Endodermal cell (in vitro differentiated cells): ENCODE measurements around the gene EMILIN2. TPM values are rescaled to one million over a fixed set of nuclear protein-coding genes. Genes with fewer than 3 reads are reported as not detected.
A peak's percentile ranks its signal among the peaks of the same experiment; 100 is the strongest.

Experiments
- DNase-seq: peaks from one replicate; pipeline ENCODE4 v3.0.0-alpha.2; 2017
- H3K27ac ChIP-seq: 2 replicates; pipeline ENCODE4 v1.5.1; 2013; ENCODE audit warnings: mild to moderate bottlenecking, low read depth, low read length, moderate library complexity
- H3K27me3 ChIP-seq: 2 replicates; pipeline ENCODE4 v1.6.1; 2013; ENCODE audit warnings: mild to moderate bottlenecking, low read length, moderate library complexity; ENCODE audit not compliant: insufficient read depth, control insufficient read depth, poor library complexity, severe bottlenecking
- H3K36me3 ChIP-seq: 2 replicates; pipeline ENCODE4 v1.7.0; 2013; ENCODE audit warnings: mild to moderate bottlenecking, low read length, moderate library complexity; ENCODE audit not compliant: control insufficient read depth, insufficient read depth
- H3K4me1 ChIP-seq: one replicate; pipeline ENCODE4 v1.7.0; 2013; ENCODE audit warnings: low read length; ENCODE audit not compliant: control insufficient read depth, insufficient read depth
- H3K4me3 ChIP-seq: 2 replicates; pipeline ENCODE4 v1.5.1; 2013; ENCODE audit warnings: mild to moderate bottlenecking, low read length, moderate library complexity
- H3K9ac ChIP-seq: 2 replicates; pipeline ENCODE4 v1.6.1; 2013; ENCODE audit warnings: mild to moderate bottlenecking, low read length, moderate library complexity; ENCODE audit not compliant: poor library complexity, severe bottlenecking; ENCODE audit errors: extremely low read depth
- H3K9me3 ChIP-seq: 2 replicates; pipeline ENCODE4 v1.6.1; 2013; ENCODE audit warnings: mild to moderate bottlenecking, low read length, moderate library complexity; ENCODE audit not compliant: control insufficient read depth
- H3K27ac Mint-ChIP-seq: 2 replicates; pipeline ENCODE4 v1.8.0; 2020; ENCODE audit warnings: mixed read lengths
- H3K27me3 Mint-ChIP-seq: 2 replicates; pipeline ENCODE4 v1.8.0; 2021; ENCODE audit warnings: mild to moderate bottlenecking, mixed read lengths; ENCODE audit not compliant: insufficient read depth
- H3K36me3 Mint-ChIP-seq: 2 replicates; pipeline ENCODE4 v1.8.0; 2020; ENCODE audit warnings: low read depth, mixed read lengths
- H3K4me1 Mint-ChIP-seq: 2 replicates; pipeline ENCODE4 v1.8.0; 2020; ENCODE audit warnings: mixed read lengths
- H3K4me3 Mint-ChIP-seq: 2 replicates; pipeline ENCODE4 v1.8.0; 2020; ENCODE audit warnings: mild to moderate bottlenecking, moderate library complexity, mixed read lengths
- H3K9me3 Mint-ChIP-seq: 2 replicates; pipeline ENCODE4 v1.8.0; 2020; ENCODE audit warnings: mild to moderate bottlenecking, mixed read lengths
- WGBS, 2 experiments: methylation state at CpG; one replicate each; pipeline versions ENCODE4 v1.1.5 to v1.1.7; 2013; ENCODE audit warnings: missing lambda C conversion rate in 2 of 2, mixed read lengths in 1 of 2; ENCODE audit not compliant: insufficient coverage in 1 of 2, insufficient read length in 1 of 2; 5-methylcytosine and 5-hydroxymethylcytosine counted together
- total RNA-seq, 2 donors: library from RNA; stranded (reverse); fragmentation: NEBNext Ultra II Directional in 1 of 2; extraction: Animal tissue kit (Norgen Biotek cat#: 25700) in 1 of 2; gene quantifications; 2 replicates in 1 of 2; 3 replicates in 1 of 2; pipeline ENCODE4 v1.2.1, GENCODE V29; 2021
- TF ChIP-seq, protein P1 (sequence below): fragments of 200-600 bp; sonication (generic); conservative IDR thresholded peaks from 2 replicates; pipeline ENCODE4 v1.5.0; 2021; ENCODE audit warnings: antibody characterized with exemption, mild to moderate bottlenecking

The EMILIN2 gene
- total RNA-seq, 2 donors from 2014 or later: 14.2 to 16.8 TPM

DNA sequence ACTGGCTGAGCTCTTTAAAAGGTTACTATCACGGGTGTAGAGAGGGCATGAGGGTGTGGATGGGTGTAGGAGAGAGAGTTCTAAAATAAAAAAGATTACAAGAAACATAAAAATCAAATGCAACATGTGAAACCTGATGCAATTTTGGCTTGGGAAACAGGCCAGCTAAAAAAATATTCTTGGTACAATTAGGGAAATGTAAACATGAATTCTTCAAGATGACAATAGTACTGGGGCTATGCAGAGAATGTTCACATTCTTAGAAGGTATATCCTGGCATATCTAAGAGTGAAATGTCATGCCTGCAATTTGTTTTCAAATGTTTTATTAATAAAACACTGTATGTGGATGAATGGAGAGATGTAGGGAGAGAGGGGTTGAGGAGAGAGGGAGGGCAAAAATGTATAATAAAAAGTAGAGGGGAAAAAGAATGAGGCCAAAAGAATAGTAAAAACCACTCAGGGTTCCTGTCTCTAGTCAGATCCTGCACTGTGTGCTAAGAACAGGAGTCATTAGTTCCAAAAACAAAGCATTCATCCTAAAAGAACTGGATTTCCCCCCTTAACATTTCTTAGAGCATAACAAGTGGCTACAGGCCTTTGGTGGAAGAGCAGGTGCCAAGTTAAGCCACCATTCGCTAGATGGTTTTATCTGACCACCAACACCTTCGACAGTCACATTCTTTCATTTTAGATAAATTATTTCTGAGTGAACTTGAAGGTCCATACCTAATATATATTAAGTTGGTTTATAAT, 88.8 kb downstream of the EMILIN2 start:
- H3K4me3 Mint-ChIP-seq: no peak overlapping the region
- H3K27me3 Mint-ChIP-seq: no peaks in the 10 kb centered on the region
- H3K4me1 Mint-ChIP-seq: peaks cover 15% of the 10 kb centered on the region
- TF ChIP-seq, protein P1, sequence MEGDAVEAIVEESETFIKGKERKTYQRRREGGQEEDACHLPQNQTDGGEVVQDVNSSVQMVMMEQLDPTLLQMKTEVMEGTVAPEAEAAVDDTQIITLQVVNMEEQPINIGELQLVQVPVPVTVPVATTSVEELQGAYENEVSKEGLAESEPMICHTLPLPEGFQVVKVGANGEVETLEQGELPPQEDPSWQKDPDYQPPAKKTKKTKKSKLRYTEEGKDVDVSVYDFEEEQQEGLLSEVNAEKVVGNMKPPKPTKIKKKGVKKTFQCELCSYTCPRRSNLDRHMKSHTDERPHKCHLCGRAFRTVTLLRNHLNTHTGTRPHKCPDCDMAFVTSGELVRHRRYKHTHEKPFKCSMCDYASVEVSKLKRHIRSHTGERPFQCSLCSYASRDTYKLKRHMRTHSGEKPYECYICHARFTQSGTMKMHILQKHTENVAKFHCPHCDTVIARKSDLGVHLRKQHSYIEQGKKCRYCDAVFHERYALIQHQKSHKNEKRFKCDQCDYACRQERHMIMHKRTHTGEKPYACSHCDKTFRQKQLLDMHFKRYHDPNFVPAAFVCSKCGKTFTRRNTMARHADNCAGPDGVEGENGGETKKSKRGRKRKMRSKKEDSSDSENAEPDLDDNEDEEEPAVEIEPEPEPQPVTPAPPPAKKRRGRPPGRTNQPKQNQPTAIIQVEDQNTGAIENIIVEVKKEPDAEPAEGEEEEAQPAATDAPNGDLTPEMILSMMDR: no peak
- H3K9me3 Mint-ChIP-seq: no peaks in the 10 kb centered on the region
- Histone ChIP-seq H3K36me3 (peaks cover 24% of the 10 kb centered on the region), H3K27me3 (no peaks in the 10 kb centered on the region), H3K4me3 (no peak overlapping the region), H3K9me3 (no peaks in the 10 kb centered on the region), H3K27ac (no peak overlapping the region), H3K9ac (no peak overlapping the region), H3K4me1 (no peaks in the 10 kb centered on the region)
- H3K27ac Mint-ChIP-seq: no peak overlapping the region
- 90% methylated on average over 2 of the region's 3 CpGs; no CpG with 5 or more reads in 1 of the 2 experiments for WGBS, 2 experiments
- DNase-seq: no peak
- H3K36me3 Mint-ChIP-seq: peaks cover 23% of the 10 kb centered on the region

DNA sequence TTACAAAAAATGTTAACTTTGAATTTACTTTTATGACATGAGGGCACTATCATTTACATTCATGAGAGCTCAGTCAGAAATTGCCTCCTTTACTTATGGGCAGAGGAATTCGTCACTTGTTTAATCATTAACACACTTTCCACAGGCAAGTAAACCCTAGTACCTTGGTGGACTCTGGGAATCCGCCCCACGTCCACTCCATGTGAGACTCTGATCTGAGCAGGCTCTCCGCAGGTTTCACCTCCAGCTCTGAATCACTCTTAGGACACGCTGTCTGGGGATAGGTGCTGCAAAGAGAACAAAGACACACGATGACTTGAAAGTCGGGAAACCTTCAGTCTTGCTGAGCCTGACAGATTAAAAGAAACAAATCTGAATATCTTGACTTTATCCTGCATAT, 92.5 kb downstream of the EMILIN2 start:
- DNase-seq: no peak
- Mint-ChIP-seq H3K4me3 (no peak overlapping the region), H3K27me3 (no peaks in the 10 kb centered on the region), H3K36me3 (peaks cover 23% of the 10 kb centered on the region), H3K27ac (peak overlapping the region; percentile 32), H3K4me1 (peaks cover 15% of the 10 kb centered on the region), H3K9me3 (no peaks in the 10 kb centered on the region)
- Histone ChIP-seq H3K4me1 (no peaks in the 10 kb centered on the region), H3K9me3 (no peaks in the 10 kb centered on the region), H3K27ac (no peak overlapping the region), H3K27me3 (no peaks in the 10 kb centered on the region), H3K4me3 (no peak overlapping the region), H3K9ac (no peak overlapping the region), H3K36me3 (peaks cover 11% of the 10 kb centered on the region)
- WGBS, 2 experiments: 87 to 100% methylated on average over 5 to 7 of the region's 7 CpGs
- TF ChIP-seq, protein P1: no peak

DNA sequence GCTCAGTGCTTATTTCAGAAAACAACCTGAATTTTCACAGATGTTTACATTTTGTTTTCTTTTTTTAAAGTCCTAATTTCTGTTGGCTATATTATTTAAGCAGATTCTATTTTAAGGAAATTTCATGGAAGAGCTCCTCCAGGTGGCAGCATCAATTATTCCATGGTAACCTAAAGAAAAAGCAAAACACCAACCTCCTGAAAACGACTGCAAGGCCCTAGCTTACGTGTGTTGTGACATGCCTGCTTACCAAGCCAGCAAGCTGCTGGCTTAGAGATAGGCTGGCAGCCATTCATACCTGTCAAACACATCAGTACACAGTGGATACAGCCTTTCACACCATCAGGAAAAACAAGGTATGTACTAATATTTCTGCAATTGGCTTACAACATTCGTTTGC, 101.2 kb downstream of the EMILIN2 start:
- H3K4me3 ChIP-seq: no peak overlapping the region
- H3K4me1 Mint-ChIP-seq: no peaks in the 10 kb centered on the region
- no peaks in the 10 kb centered on the region for H3K9me3 Mint-ChIP-seq
- H3K36me3 ChIP-seq: peaks cover 31% of the 10 kb centered on the region
- WGBS, 2 experiments: 75 to 83% methylated on average over 1 to 3 of the region's 3 CpGs
- TF ChIP-seq, protein P1: peak; percentile 72
- no peak overlapping the region for H3K4me3 Mint-ChIP-seq
- H3K9me3 ChIP-seq: no peaks in the 10 kb centered on the region
- peak; percentile 55 for DNase-seq
- H3K27ac ChIP-seq: no peak overlapping the region
- H3K27me3 ChIP-seq: no peaks in the 10 kb centered on the region
- no peak overlapping the region for H3K9ac ChIP-seq
- H3K27ac Mint-ChIP-seq: no peak overlapping the region
- no peaks in the 10 kb centered on the region for H3K27me3 Mint-ChIP-seq
- peaks cover 27% of the 10 kb centered on the region for H3K36me3 Mint-ChIP-seq
- no peaks in the 10 kb centered on the region for H3K4me1 ChIP-seq
